ENCODE results near the gene VAMP4. TPM values are rescaled to one million over a fixed set of nuclear protein-coding genes. Genes with fewer than 3 reads are reported as not detected.
"Not testable (repeated sequence)": the region's sequence is repeated elsewhere in the genome, so short reads cannot be mapped to it uniquely, and the experiment has no call there.

The VAMP4 gene
- polyA plus RNA-seq, 1 donor from 2014 or later, result 28.0 TPM

GRCh38 chr1:171730052-171730451, 11.8 kb downstream of the VAMP4 start:
- Histone ChIP-seq H3F3A (ENCODE audit: insufficient read depth, low read length, poor library complexity, severe bottlenecking) (no peaks in the 10 kb centered on the region), H2AFZ (ENCODE audit: low read depth, low read length) (no peak overlapping the region), H3K27ac (ENCODE audit: low read length) (no peak overlapping the region), H3K4me3 (ENCODE audit: low read length) (no peak overlapping the region), H3K4me2 (ENCODE audit: low read length) (no peak overlapping the region), H3K9ac (ENCODE audit: low read length) (no peak overlapping the region), H3K9me2 (ENCODE audit: insufficient read depth, low read length) (no peaks in the 10 kb centered on the region), H3K79me2 (replicated peaks; ENCODE audit: insufficient read depth, low read length) (no peaks in the 10 kb centered on the region), H3K9me3 (ENCODE audit: low read length) (no peaks in the 10 kb centered on the region), H4K20me1 (ENCODE audit: insufficient read depth) (no peaks in the 10 kb centered on the region), H3K36me3 (ENCODE audit: insufficient read depth, low read length) (peaks cover 8% of the 10 kb centered on the region), H3K27me3 (ENCODE audit: insufficient read depth, low read depth, low read length) (no peaks in the 10 kb centered on the region)
- TF ChIP-seq TAF1 (IDR thresholded peaks at IDR 0.05; ENCODE audit: low read depth) (no peak), EP300 (conservative IDR thresholded peaks at IDR 0.05; ENCODE audit: poor library complexity, severe bottlenecking) (no peak)

- Histone ChIP-seq H3K9ac (ENCODE audit: low read length) (no peak overlapping the region), H3K9me3 (ENCODE audit: low read length) (no peaks in the 10 kb centered on the region), H3F3A (ENCODE audit: insufficient read depth, low read length, poor library complexity, severe bottlenecking) (no peaks in the 10 kb centered on the region), H3K79me2 (replicated peaks; ENCODE audit: insufficient read depth, low read length) (no peaks in the 10 kb centered on the region), H3K27me3 (ENCODE audit: insufficient read depth, low read depth, low read length) (no peaks in the 10 kb centered on the region), H3K9me2 (ENCODE audit: insufficient read depth, low read length) (no peaks in the 10 kb centered on the region), H3K4me3 (ENCODE audit: low read length) (no peak overlapping the region), H2AFZ (ENCODE audit: low read depth, low read length) (no peak overlapping the region), H3K4me2 (ENCODE audit: low read length) (no peak overlapping the region), H3K36me3 (ENCODE audit: insufficient read depth, low read length) (peaks cover 8% of the 10 kb centered on the region), H4K20me1 (ENCODE audit: insufficient read depth) (no peaks in the 10 kb centered on the region), H3K27ac (ENCODE audit: low read length) (no peak overlapping the region)
- TF ChIP-seq EZH2 (IDR thresholded peaks at IDR 0.05; ENCODE audit: borderline replicate concordance, insufficient read depth, low read length, poor library complexity, severe bottlenecking), result no peak
These were observed 14.1 kb downstream of the VAMP4 start for GRCh38 chr1:171727778-171728177.

DNA sequence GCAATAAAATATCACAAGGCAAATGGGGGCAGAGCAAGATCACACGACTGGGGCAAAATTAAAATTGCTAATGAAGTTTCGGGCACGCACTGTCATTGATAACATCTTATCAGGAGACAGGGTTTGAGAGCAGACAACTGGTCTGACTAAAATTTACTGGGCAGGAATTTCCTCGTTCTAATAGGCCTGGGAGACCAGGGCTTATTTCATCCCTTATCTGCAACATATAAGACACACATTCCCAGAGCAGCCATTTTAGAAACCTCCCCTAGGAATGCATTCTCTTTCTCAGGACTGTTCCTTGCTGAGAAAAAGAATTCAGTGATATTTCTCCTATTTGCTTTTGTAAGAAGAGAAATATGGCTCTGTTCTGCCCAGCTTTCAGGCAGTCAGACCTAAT, 18.7 kb downstream of the VAMP4 start:
- not testable (repeated sequence) for H4K20me1 ChIP-seq (ENCODE audit: insufficient read depth); H3K79me2 ChIP-seq (replicated peaks; ENCODE audit: insufficient read depth, low read length); H3K4me3 ChIP-seq (ENCODE audit: low read length); H3K9ac ChIP-seq (ENCODE audit: low read length); H3K4me2 ChIP-seq (ENCODE audit: low read length); H3K36me3 ChIP-seq (ENCODE audit: insufficient read depth, low read length); H3F3A ChIP-seq (ENCODE audit: insufficient read depth, low read length, poor library complexity, severe bottlenecking); H3K27ac ChIP-seq (ENCODE audit: low read length); H3K9me3 ChIP-seq (ENCODE audit: low read length); H3K9me2 ChIP-seq (ENCODE audit: insufficient read depth, low read length); H3K27me3 ChIP-seq (ENCODE audit: insufficient read depth, low read depth, low read length); H2AFZ ChIP-seq (ENCODE audit: low read depth, low read length)

GRCh38 chr1:171718848-171719247, 23.0 kb downstream of the VAMP4 start:
- Histone ChIP-seq H3K27ac (ENCODE audit: low read length) (no peak overlapping the region), H2AFZ (ENCODE audit: low read depth, low read length) (no peak overlapping the region), H4K20me1 (ENCODE audit: insufficient read depth) (no peaks in the 10 kb centered on the region), H3K27me3 (ENCODE audit: insufficient read depth, low read depth, low read length) (no peaks in the 10 kb centered on the region), H3K9ac (ENCODE audit: low read length) (no peak overlapping the region), H3K4me3 (ENCODE audit: low read length) (no peak overlapping the region), H3K4me2 (ENCODE audit: low read length) (no peak overlapping the region), H3K79me2 (replicated peaks; ENCODE audit: insufficient read depth, low read length) (no peaks in the 10 kb centered on the region), H3K9me3 (ENCODE audit: low read length) (no peaks in the 10 kb centered on the region), H3F3A (ENCODE audit: insufficient read depth, low read length, poor library complexity, severe bottlenecking) (no peaks in the 10 kb centered on the region), H3K36me3 (ENCODE audit: insufficient read depth, low read length) (no peaks in the 10 kb centered on the region), H3K9me2 (ENCODE audit: insufficient read depth, low read length) (no peaks in the 10 kb centered on the region)
- TF ChIP-seq MXI1 (conservative IDR thresholded peaks at IDR 0.05; ENCODE audit: poor library complexity, severe bottlenecking) (no peak), EP300 (conservative IDR thresholded peaks at IDR 0.05; ENCODE audit: poor library complexity, severe bottlenecking) (no peak), CTCF (IDR thresholded peaks at IDR 0.05; ENCODE audit: poor library complexity, severe bottlenecking) (no peak), SMC3 (conservative IDR thresholded peaks at IDR 0.05; ENCODE audit: poor library complexity) (no peak), TAF1 (IDR thresholded peaks at IDR 0.05; ENCODE audit: low read depth) (no peak), RAD21 (conservative IDR thresholded peaks at IDR 0.05) (no peak)
- TF ChIP-seq, protein P1, sequence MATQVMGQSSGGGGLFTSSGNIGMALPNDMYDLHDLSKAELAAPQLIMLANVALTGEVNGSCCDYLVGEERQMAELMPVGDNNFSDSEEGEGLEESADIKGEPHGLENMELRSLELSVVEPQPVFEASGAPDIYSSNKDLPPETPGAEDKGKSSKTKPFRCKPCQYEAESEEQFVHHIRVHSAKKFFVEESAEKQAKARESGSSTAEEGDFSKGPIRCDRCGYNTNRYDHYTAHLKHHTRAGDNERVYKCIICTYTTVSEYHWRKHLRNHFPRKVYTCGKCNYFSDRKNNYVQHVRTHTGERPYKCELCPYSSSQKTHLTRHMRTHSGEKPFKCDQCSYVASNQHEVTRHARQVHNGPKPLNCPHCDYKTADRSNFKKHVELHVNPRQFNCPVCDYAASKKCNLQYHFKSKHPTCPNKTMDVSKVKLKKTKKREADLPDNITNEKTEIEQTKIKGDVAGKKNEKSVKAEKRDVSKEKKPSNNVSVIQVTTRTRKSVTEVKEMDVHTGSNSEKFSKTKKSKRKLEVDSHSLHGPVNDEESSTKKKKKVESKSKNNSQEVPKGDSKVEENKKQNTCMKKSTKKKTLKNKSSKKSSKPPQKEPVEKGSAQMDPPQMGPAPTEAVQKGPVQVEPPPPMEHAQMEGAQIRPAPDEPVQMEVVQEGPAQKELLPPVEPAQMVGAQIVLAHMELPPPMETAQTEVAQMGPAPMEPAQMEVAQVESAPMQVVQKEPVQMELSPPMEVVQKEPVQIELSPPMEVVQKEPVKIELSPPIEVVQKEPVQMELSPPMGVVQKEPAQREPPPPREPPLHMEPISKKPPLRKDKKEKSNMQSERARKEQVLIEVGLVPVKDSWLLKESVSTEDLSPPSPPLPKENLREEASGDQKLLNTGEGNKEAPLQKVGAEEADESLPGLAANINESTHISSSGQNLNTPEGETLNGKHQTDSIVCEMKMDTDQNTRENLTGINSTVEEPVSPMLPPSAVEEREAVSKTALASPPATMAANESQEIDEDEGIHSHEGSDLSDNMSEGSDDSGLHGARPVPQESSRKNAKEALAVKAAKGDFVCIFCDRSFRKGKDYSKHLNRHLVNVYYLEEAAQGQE (IDR thresholded peaks at IDR 0.05; ENCODE audit: borderline replicate concordance), result no peak
